GM23338 (cell line): Measurements from ENCODE around the gene CNTROB. TPM values are rescaled to one million over a fixed set of nuclear protein-coding genes. Genes with fewer than 3 reads are reported as not detected.

ENCODE experiments used
- ATAC-seq: fragments of 200-7000 bp; cut with Tn5 transposase; 3 replicates; pipeline ENCODE4 v1.9.1; 2020
- DNase-seq: peaks from one replicate; pipeline ENCODE4 v3.0.0-alpha.2; 2015; ENCODE audit warnings: low spot score
- H2AFZ ChIP-seq: fragments of 200-600 bp; sonication (generic); 2 replicates; pipeline ENCODE4 v1.8.0; 2016; ENCODE audit warnings: antibody characterized with exemption, mild to moderate bottlenecking, moderate library complexity
- H3F3A ChIP-seq: fragments of 200-600 bp; sonication (generic); replicated peaks from 2 replicates; pipeline ENCODE4 v1.8.0; 2017; ENCODE audit warnings: antibody characterized with exemption, mixed run types, low read depth
- H3K27ac ChIP-seq: fragments of 200-600 bp; sonication (generic); 2 replicates; pipeline ENCODE4 v1.6.1; 2016; ENCODE audit warnings: low read depth
- H3K27me3 ChIP-seq: fragments of 200-600 bp; sonication (generic); 2 replicates; pipeline ENCODE4 v1.8.0; 2016; ENCODE audit warnings: mild to moderate bottlenecking, mixed run types, moderate library complexity; ENCODE audit not compliant: insufficient read depth
- H3K36me3 ChIP-seq: fragments of 200-600 bp; sonication (generic); 2 replicates; pipeline ENCODE4 v1.8.0; 2016; ENCODE audit warnings: mild to moderate bottlenecking; ENCODE audit not compliant: insufficient read depth
- H3K4me1 ChIP-seq: fragments of 200-600 bp; sonication (generic); 2 replicates; pipeline ENCODE4 v1.8.0; 2016; ENCODE audit warnings: mild to moderate bottlenecking, moderate library complexity; ENCODE audit not compliant: insufficient read depth
- H3K4me2 ChIP-seq: fragments of 200-600 bp; sonication (generic); 2 replicates; pipeline ENCODE4 v1.7.1; 2017; ENCODE audit warnings: mixed run types
- H3K4me3 ChIP-seq: fragments of 200-600 bp; sonication (generic); 2 replicates; pipeline ENCODE4 v1.6.1; 2016; ENCODE audit warnings: mixed run types
- H3K79me2 ChIP-seq: fragments of 200-600 bp; sonication (generic); replicated peaks from 2 replicates; pipeline ENCODE4 v1.8.0; 2017; ENCODE audit warnings: mild to moderate bottlenecking; ENCODE audit not compliant: insufficient read depth
- H3K9me2 ChIP-seq: fragments of 200-600 bp; sonication (generic); 2 replicates; pipeline ENCODE4 v1.8.0; 2017; ENCODE audit not compliant: insufficient read depth
- H4K20me1 ChIP-seq: fragments of 200-600 bp; sonication (generic); replicated peaks from 2 replicates; pipeline ENCODE4 v1.8.0; 2017; ENCODE audit warnings: mild to moderate bottlenecking; ENCODE audit not compliant: insufficient read depth
- H3K27ac Mint-ChIP-seq: 2 replicates; pipeline ENCODE4 v1.8.0; 2020; ENCODE audit warnings: inconsistent platforms, mild to moderate bottlenecking, moderate library complexity, mixed read lengths
- H3K27me3 Mint-ChIP-seq: 3 replicates; pipeline ENCODE4 v1.8.0; 2022; ENCODE audit warnings: low read depth, mild to moderate bottlenecking, moderate library complexity, mixed read lengths, inconsistent platforms; ENCODE audit not compliant: insufficient read depth, poor library complexity
- H3K36me3 Mint-ChIP-seq: 3 replicates; pipeline ENCODE4 v1.8.0; 2021; ENCODE audit warnings: low read depth, mild to moderate bottlenecking, inconsistent platforms, moderate library complexity, mixed read lengths
- H3K4me1 Mint-ChIP-seq: 3 replicates; pipeline ENCODE4 v1.8.0; 2020; ENCODE audit warnings: mild to moderate bottlenecking, inconsistent platforms, mixed read lengths
- H3K4me3 Mint-ChIP-seq: 3 replicates; pipeline ENCODE4 v1.8.0; 2021; ENCODE audit warnings: moderate library complexity, mild to moderate bottlenecking, inconsistent platforms, mixed read lengths
- H3K9me3 Mint-ChIP-seq: 3 replicates; pipeline ENCODE4 v1.8.0; 2020; ENCODE audit warnings: moderate library complexity, mild to moderate bottlenecking, inconsistent platforms, mixed read lengths
- CREB1 ChIP-seq: fragments of 250-450 bp; sonication (Bioruptor Pico); IDR thresholded peaks from 2 replicates; pipeline ENCODE4 v1.5.0; 2020; ENCODE audit warnings: low read depth, mild to moderate bottlenecking, moderate library complexity
- EZH2 ChIP-seq: fragments of 200-600 bp; sonication (generic); IDR thresholded peaks from one replicate; pipeline ENCODE4 v1.8.0; 2017; ENCODE audit warnings: antibody characterized with exemption, mild to moderate bottlenecking, low read depth; ENCODE audit not compliant: unreplicated experiment
- EZH2phosphoT487 ChIP-seq: fragments of 200-600 bp; sonication (generic); IDR thresholded peaks from one replicate; pipeline ENCODE4 v1.8.1; 2018; ENCODE audit warnings: antibody characterized with exemption; ENCODE audit not compliant: unreplicated experiment
- JUNB ChIP-seq: IDR thresholded peaks from one replicate; pipeline ENCODE4 v1.6.1; 2016; ENCODE audit warnings: antibody characterized with exemption; ENCODE audit not compliant: unreplicated experiment
- NANOG ChIP-seq: IDR thresholded peaks from 2 replicates; pipeline ENCODE4 v1.6.1; 2016; ENCODE audit warnings: antibody characterized with exemption, borderline replicate concordance
- POLR2AphosphoS5 ChIP-seq: IDR thresholded peaks from 2 replicates; pipeline ENCODE4 v1.6.1; 2016; ENCODE audit warnings: antibody characterized with exemption, low read depth
- REST ChIP-seq: IDR thresholded peaks from one replicate; pipeline ENCODE4 v1.6.1; 2018; ENCODE audit warnings: antibody characterized with exemption; ENCODE audit not compliant: unreplicated experiment
- STAT1 ChIP-seq: IDR thresholded peaks from one replicate; pipeline ENCODE4 v1.6.1; 2016; ENCODE audit warnings: antibody characterized with exemption; ENCODE audit not compliant: unreplicated experiment
- ZNF114 ChIP-seq: fragments of 250-450 bp; sonication (Bioruptor Pico); IDR thresholded peaks from 2 replicates; pipeline ENCODE4 v1.5.0; 2020; ENCODE audit warnings: mild to moderate bottlenecking, moderate library complexity
- ZNF331 ChIP-seq: fragments of 250-450 bp; sonication (Bioruptor Pico); IDR thresholded peaks from 2 replicates; pipeline ENCODE4 v1.5.0; 2020; ENCODE audit warnings: low read depth, mild to moderate bottlenecking, moderate library complexity
- polyA plus RNA-seq: library from polyadenylated mRNA; unstranded; fragments of >200 nt; fragmentation: Nextera tagmentation; extraction: Ambion mirVana; gene quantifications from 2 replicates; pipeline ENCODE4 v1.2.1, GENCODE V29; 2016
- total RNA-seq: library from RNA; depleted of rRNA; stranded (reverse); fragments of >200 nt; shearing (Covaris generic); gene quantifications from 2 replicates; pipeline ENCODE4 v1.2.3, GENCODE V29; 2014
- TF ChIP-seq, protein P1 (sequence below): fragments of 250-450 bp; sonication (Bioruptor Pico); IDR thresholded peaks from 2 replicates; pipeline ENCODE4 v1.5.0; 2020; ENCODE audit warnings: mild to moderate bottlenecking, moderate library complexity
- TF ChIP-seq, protein P2 (sequence below), 2 experiments: fragments of 200-600 bp in 1 of 2; sonication (generic) in 1 of 2; conservative IDR thresholded peaks; 2 replicates each; pipeline versions ENCODE4 v1.5.1 to v1.6.1; 2016 to 2017; ENCODE audit warnings: antibody characterized with exemption in 2 of 2, low read depth in 2 of 2, mild to moderate bottlenecking in 2 of 2, moderate library complexity in 1 of 2
- TF ChIP-seq, protein P3 (sequence below): IDR thresholded peaks from 2 replicates; pipeline ENCODE4 v1.6.1; 2016; ENCODE audit warnings: antibody characterized with exemption

The CNTROB gene
- total and polyA plus RNA-seq, 2 experiments from 2014 or later, result 16.3 to 18.5 TPM

DNA sequence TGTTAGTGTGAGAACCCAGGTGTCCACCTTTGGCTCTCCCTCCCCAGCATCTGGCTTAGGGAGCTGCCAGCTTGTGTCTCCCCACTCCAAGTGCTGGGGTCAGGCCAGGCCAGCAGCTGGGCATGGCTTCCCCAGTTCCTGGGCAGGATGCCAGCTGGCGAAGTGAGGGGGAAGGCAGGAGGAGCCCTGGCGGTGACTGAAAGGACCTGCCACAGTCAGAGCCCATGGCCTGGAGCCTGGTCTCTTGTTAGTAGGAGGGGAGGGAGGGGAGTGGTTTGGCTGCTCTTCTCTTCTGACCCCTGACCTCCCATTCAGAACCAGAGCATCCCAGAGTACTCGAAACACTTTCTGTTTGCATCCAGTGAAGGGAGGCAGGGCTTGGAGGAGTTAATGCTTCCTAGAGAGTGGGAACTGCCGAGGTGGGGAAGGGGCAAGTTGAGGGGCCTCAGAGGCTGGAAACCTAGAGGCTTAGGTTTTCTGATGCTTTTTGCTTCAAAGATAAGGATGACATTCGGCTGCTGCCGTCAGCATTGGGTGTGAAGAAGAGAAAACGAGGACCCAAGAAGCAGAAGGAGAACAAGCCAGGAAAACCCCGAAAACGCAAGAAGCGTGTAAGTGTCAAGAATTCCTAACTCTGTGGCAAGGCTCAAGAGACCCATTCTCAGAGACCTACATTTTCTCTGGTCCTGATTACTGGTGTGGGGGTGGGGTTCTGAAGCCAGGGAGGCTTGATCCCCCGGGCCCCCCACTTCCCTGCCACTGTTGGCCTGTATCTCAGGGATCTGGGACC lies 42.6 kb upstream of the CNTROB start:
- Mint-ChIP-seq H3K27me3 (peaks cover 7% of the 10 kb centered on the region), H3K27ac (no peak overlapping the region), H3K4me1 (no peaks in the 10 kb centered on the region; the same call in 2 of the 3 replicates), H3K36me3 (peaks cover 5% of the 10 kb centered on the region; the same call in 2 of the 3 replicates), H3K9me3 (no peaks in the 10 kb centered on the region), H3K4me3 (no peak overlapping the region; the same call in 2 of the 3 replicates)
- H3K27me3 ChIP-seq, result peaks cover 37% of the 10 kb centered on the region
- peaks cover 31% of the 10 kb centered on the region for H3K4me1 ChIP-seq
- no peak overlapping the region for H3K4me3 ChIP-seq
- no peaks in the 10 kb centered on the region for H4K20me1 ChIP-seq
- H3K36me3 ChIP-seq, result 0 out of 2 replicates have a peak, but pooled peaks cover 3% of the 10 kb centered on the region
- H2AFZ ChIP-seq, result no peak overlapping the region
- peaks cover 8% of the 10 kb centered on the region for H3F3A ChIP-seq
- DNase-seq (peak; percentile 62), ATAC-seq (peak; percentile 47)
- H3K9me2 ChIP-seq, result no peaks in the 10 kb centered on the region
- H3K79me2 ChIP-seq, result no peaks in the 10 kb centered on the region
- no peak for TF ChIP-seq POLR2AphosphoS5
- no peak for TF ChIP-seq EZH2phosphoT487
- no peak for TF ChIP-seq NANOG
- TF ChIP-seq STAT1, result no peak
- no peak for TF ChIP-seq REST
- TF ChIP-seq, protein P1, sequence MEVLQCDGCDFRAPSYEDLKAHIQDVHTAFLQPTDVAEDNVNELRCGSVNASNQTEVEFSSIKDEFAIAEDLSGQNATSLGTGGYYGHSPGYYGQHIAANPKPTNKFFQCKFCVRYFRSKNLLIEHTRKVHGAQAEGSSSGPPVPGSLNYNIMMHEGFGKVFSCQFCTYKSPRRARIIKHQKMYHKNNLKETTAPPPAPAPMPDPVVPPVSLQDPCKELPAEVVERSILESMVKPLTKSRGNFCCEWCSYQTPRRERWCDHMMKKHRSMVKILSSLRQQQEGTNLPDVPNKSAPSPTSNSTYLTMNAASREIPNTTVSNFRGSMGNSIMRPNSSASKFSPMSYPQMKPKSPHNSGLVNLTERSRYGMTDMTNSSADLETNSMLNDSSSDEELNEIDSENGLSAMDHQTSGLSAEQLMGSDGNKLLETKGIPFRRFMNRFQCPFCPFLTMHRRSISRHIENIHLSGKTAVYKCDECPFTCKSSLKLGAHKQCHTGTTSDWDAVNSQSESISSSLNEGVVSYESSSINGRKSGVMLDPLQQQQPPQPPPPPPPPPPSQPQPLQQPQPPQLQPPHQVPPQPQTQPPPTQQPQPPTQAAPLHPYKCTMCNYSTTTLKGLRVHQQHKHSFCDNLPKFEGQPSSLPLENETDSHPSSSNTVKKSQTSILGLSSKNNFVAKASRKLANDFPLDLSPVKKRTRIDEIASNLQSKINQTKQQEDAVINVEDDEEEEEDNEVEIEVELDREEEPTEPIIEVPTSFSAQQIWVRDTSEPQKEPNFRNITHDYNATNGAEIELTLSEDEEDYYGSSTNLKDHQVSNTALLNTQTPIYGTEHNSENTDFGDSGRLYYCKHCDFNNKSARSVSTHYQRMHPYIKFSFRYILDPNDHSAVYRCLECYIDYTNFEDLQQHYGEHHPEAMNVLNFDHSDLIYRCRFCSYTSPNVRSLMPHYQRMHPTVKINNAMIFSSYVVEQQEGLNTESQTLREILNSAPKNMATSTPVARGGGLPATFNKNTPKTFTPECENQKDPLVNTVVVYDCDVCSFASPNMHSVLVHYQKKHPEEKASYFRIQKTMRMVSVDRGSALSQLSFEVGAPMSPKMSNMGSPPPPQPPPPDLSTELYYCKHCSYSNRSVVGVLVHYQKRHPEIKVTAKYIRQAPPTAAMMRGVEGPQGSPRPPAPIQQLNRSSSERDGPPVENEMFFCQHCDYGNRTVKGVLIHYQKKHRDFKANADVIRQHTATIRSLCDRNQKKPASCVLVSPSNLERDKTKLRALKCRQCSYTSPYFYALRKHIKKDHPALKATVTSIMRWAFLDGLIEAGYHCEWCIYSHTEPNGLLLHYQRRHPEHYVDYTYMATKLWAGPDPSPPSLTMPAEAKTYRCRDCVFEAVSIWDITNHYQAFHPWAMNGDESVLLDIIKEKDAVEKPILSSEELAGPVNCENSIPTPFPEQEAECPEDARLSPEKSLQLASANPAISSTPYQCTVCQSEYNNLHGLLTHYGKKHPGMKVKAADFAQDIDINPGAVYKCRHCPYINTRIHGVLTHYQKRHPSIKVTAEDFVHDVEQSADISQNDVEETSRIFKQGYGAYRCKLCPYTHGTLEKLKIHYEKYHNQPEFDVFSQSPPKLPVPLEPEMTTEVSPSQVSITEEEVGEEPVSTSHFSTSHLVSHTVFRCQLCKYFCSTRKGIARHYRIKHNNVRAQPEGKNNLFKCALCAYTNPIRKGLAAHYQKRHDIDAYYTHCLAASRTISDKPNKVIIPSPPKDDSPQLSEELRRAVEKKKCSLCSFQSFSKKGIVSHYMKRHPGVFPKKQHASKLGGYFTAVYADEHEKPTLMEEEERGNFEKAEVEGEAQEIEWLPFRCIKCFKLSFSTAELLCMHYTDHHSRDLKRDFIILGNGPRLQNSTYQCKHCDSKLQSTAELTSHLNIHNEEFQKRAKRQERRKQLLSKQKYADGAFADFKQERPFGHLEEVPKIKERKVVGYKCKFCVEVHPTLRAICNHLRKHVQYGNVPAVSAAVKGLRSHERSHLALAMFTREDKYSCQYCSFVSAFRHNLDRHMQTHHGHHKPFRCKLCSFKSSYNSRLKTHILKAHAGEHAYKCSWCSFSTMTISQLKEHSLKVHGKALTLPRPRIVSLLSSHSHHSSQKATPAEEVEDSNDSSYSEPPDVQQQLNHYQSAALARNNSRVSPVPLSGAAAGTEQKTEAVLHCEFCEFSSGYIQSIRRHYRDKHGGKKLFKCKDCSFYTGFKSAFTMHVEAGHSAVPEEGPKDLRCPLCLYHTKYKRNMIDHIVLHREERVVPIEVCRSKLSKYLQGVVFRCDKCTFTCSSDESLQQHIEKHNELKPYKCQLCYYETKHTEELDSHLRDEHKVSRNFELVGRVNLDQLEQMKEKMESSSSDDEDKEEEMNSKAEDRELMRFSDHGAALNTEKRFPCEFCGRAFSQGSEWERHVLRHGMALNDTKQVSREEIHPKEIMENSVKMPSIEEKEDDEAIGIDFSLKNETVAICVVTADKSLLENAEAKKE (CRISPR knock-in tag), result no peak
- no peak for TF ChIP-seq ZNF114 (CRISPR knock-in tag)
- no peak for TF ChIP-seq EZH2
- TF ChIP-seq, protein P2, sequence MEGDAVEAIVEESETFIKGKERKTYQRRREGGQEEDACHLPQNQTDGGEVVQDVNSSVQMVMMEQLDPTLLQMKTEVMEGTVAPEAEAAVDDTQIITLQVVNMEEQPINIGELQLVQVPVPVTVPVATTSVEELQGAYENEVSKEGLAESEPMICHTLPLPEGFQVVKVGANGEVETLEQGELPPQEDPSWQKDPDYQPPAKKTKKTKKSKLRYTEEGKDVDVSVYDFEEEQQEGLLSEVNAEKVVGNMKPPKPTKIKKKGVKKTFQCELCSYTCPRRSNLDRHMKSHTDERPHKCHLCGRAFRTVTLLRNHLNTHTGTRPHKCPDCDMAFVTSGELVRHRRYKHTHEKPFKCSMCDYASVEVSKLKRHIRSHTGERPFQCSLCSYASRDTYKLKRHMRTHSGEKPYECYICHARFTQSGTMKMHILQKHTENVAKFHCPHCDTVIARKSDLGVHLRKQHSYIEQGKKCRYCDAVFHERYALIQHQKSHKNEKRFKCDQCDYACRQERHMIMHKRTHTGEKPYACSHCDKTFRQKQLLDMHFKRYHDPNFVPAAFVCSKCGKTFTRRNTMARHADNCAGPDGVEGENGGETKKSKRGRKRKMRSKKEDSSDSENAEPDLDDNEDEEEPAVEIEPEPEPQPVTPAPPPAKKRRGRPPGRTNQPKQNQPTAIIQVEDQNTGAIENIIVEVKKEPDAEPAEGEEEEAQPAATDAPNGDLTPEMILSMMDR (conservative IDR thresholded peaks at IDR 0.05; ENCODE audit: low read depth in 2 of 2), result no peak; a peak in 1 of 4 replicates
- TF ChIP-seq, protein P3, sequence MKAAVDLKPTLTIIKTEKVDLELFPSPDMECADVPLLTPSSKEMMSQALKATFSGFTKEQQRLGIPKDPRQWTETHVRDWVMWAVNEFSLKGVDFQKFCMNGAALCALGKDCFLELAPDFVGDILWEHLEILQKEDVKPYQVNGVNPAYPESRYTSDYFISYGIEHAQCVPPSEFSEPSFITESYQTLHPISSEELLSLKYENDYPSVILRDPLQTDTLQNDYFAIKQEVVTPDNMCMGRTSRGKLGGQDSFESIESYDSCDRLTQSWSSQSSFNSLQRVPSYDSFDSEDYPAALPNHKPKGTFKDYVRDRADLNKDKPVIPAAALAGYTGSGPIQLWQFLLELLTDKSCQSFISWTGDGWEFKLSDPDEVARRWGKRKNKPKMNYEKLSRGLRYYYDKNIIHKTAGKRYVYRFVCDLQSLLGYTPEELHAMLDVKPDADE, result no peak
- no peak for TF ChIP-seq JUNB
- TF ChIP-seq CREB1 (CRISPR knock-in tag), result no peak
- no peak for TF ChIP-seq ZNF331 (CRISPR knock-in tag)
- no peak overlapping the region for H3K27ac ChIP-seq
- peak overlapping the region; percentile 88; the same call in 1 of the 2 replicates for H3K4me2 ChIP-seq
